Lower lobe of right lung (tissue), 2 donors: Measurements from ENCODE around the gene SEMA3G. TPM values are rescaled to one million over a fixed set of nuclear protein-coding genes. Genes with fewer than 3 reads are reported as not detected.

Experiments used
- ATAC-seq, 2 donors: fragments of 200-7000 bp; cut with Tn5 transposase; one replicate each; pipeline ENCODE4 v1.9.1; 2020 to 2022; ENCODE audit warnings: mild to moderate bottlenecking in 2 of 2, moderate library complexity in 2 of 2
- DNase-seq: peaks from one replicate; pipeline ENCODE4 v3.0.0-alpha.2; 2020
- H3K27ac ChIP-seq: fragments of 200-600 bp; one replicate; pipeline ENCODE4 v1.8.0; 2022
- H3K27me3 ChIP-seq: fragments of 200-600 bp; one replicate; pipeline ENCODE4 v1.8.0; 2022; ENCODE audit warnings: low read depth
- H3K36me3 ChIP-seq: fragments of 200-600 bp; one replicate; pipeline ENCODE4 v1.8.0; 2022; ENCODE audit warnings: mild to moderate bottlenecking
- H3K4me1 ChIP-seq: fragments of 200-600 bp; one replicate; pipeline ENCODE4 v1.8.0; 2022
- H3K4me3 ChIP-seq: fragments of 200-600 bp; one replicate; pipeline ENCODE4 v1.8.0; 2022; ENCODE audit warnings: mild to moderate bottlenecking
- H3K9me3 ChIP-seq: fragments of 200-600 bp; one replicate; pipeline ENCODE4 v1.8.0; 2022
- intact Hi-C: fragments of 100-400 bp; cut with DNase I; formaldehyde crosslinking; loops from one replicate; pipeline ENCODE4 v1.11.0; 2022
- total RNA-seq: library from RNA; stranded (reverse); fragmentation: NEBNext Ultra II Directional; extraction: Animal tissue kit (Norgen Biotek cat#: 25700); gene quantifications from one replicate; pipeline ENCODE4 v1.2.1, GENCODE V29; 2021
- TF ChIP-seq, protein P1 (sequence below): fragments of 200-600 bp; IDR thresholded peaks from one replicate; pipeline ENCODE4 v1.8.0; 2022; ENCODE audit warnings: antibody characterized with exemption, mild to moderate bottlenecking
- donor health status: DM: no; HTN: yes; CAD: no; lungs with severe emphysema.

SEMA3G gene
- total RNA-seq, 1 donor from 2014 or later, result 23.6 TPM

DNA sequence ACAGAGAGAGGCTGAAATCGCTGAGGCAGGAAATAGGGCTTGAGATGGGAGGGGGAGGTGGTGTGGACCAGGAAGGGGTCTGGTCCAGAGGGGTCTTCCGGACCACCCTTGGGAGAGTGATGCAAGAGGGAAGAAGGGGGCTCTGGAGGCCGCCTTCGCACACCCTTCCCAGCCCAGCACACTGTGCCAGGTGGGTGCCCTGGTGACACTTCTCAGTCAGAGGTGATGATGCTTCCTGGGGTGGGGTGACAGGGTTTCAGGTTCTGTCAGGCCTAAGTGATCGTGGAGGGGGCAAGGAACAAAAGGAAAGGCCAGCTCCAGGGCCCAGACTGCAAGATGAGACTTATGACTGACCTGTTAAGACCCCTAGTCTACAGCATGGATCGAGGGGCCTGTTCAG lies 12.7 kb downstream of the SEMA3G start:
- no peak for ATAC-seq
- intact Hi-C loops, result no loop called here
- no peaks in the 10 kb centered on the region for H3K27me3 ChIP-seq
- no peak for DNase-seq
- no peaks in the 10 kb centered on the region for H3K9me3 ChIP-seq
- TF ChIP-seq, protein P1, sequence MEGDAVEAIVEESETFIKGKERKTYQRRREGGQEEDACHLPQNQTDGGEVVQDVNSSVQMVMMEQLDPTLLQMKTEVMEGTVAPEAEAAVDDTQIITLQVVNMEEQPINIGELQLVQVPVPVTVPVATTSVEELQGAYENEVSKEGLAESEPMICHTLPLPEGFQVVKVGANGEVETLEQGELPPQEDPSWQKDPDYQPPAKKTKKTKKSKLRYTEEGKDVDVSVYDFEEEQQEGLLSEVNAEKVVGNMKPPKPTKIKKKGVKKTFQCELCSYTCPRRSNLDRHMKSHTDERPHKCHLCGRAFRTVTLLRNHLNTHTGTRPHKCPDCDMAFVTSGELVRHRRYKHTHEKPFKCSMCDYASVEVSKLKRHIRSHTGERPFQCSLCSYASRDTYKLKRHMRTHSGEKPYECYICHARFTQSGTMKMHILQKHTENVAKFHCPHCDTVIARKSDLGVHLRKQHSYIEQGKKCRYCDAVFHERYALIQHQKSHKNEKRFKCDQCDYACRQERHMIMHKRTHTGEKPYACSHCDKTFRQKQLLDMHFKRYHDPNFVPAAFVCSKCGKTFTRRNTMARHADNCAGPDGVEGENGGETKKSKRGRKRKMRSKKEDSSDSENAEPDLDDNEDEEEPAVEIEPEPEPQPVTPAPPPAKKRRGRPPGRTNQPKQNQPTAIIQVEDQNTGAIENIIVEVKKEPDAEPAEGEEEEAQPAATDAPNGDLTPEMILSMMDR, result no peak
- H3K4me1 ChIP-seq, result peaks cover 49% of the 10 kb centered on the region
- H3K27ac ChIP-seq, result no peak overlapping the region
- no peak overlapping the region for H3K4me3 ChIP-seq
- H3K36me3 ChIP-seq, result no peaks in the 10 kb centered on the region

DNA sequence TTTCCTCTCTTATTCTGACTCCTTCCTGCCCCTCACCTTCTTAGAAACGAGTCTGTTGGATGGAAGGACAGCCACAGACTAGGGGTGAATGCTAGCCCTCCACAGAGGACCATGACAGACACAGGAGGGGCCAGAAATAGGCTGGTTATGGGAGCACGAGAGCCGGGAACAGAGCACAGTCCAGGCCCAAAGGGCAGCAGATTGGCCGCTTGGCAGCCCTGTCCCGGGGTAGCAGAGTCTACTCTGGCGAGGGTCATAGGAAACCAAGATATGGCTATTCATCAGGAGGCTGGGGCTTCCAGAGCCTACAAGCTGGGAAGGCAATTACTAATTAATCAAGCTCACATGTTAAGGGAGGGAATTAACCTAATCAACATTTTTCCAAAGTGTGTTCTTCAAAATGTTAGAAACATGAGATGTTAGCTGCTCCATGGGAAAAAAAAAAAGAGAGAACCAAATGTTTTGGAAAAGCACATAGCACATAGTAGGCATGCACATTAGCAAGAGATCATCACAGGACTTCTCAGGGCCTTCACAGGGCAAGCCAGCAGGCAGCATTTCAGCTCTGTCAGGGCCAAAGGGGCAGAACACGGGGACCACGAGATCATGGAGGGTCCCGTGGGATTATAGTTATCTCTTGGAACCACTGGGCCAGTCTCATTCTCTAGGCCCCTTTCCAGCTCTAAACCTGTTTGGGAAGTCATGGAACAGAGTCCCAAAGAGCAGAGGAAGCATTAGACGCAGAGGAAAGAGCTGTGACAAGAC lies 13.3 kb downstream of the SEMA3G start:
- ATAC-seq (no peak), DNase-seq (no peak)
- peaks cover 44% of the 10 kb centered on the region for H3K4me1 ChIP-seq
- no peaks in the 10 kb centered on the region for H3K27me3 ChIP-seq
- H3K4me3 ChIP-seq, result no peak overlapping the region
- intact Hi-C loops, result no loop called here
- H3K27ac ChIP-seq, result no peak overlapping the region
- H3K36me3 ChIP-seq, result no peaks in the 10 kb centered on the region
- TF ChIP-seq, protein P1, result no peak
- H3K9me3 ChIP-seq, result no peaks in the 10 kb centered on the region

DNA sequence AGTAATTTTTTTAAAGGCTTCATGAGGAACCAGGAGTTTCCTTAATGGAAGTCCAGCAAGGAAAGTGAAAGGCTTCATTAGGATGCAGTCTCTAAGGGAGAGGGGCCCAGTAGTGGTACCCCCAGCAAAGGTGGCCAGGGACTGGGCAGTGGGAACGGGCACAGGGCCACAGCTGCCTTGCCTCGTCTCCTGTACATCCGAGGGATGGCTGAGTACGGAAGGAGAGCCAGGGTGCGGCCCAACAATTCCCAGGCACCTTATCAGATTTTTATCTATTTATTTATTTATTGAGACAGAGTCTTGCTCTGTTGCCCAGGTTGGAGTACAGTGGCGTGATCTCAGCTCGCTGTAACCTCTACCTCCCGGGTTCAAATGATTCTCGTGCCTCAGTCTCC lies 14.5 kb downstream of the SEMA3G start:
- H3K4me3 ChIP-seq, result no peak overlapping the region
- DNase-seq (no peak), ATAC-seq (no peak)

DNA sequence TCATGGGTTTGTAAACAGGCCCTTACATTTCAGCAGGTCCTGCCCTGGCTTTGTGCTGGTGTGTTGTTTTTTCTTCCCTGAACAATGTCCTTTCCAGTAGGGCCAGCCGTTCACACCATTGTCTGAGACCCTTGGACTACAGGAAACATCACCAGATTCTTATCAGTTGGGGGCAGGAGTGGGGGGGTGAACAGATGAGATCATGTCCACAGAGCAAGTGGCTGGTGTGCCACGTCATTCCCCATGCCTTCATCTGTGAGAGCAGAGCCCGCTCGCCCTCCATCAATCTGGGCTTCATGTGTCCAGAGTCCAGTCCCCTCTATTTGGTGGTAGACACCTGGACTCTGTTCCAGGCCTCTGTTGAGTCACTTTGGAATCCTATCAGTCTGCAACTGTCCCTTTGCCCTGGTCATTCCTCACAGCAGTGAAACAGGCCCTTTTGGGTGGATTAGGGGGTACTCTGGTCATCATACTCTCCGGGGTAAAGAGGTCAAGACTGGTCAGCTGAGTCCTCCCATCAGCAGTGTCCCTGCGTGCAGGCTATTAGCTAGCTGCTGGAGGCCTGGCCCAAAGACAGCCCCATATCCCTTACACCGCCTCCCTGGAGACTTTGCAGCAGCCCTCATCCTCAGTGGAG lies 15.0 kb downstream of the SEMA3G start:
- H3K27me3 ChIP-seq, result no peaks in the 10 kb centered on the region
- H3K4me1 ChIP-seq, result peaks cover 30% of the 10 kb centered on the region
- no peaks in the 10 kb centered on the region for H3K36me3 ChIP-seq
- H3K4me3 ChIP-seq, result no peak overlapping the region
- H3K27ac ChIP-seq, result peak overlapping the region; percentile 62
- peak; percentile 20 to 33 for ATAC-seq
- DNase-seq, result no peak
- no peaks in the 10 kb centered on the region for H3K9me3 ChIP-seq
- TF ChIP-seq, protein P1, result no peak
- intact Hi-C loops, result no loop called here

More for the DNA sequence above, 14.5 kb downstream of the SEMA3G start:
- Histone ChIP-seq H3K27ac (peak overlapping the region; percentile 62), H3K4me1 (peaks cover 32% of the 10 kb centered on the region), H3K9me3 (no peaks in the 10 kb centered on the region), H3K36me3 (no peaks in the 10 kb centered on the region), H3K27me3 (no peaks in the 10 kb centered on the region)
- TF ChIP-seq, protein P1, result no peak
- intact Hi-C loops, result no loop called here

DNA sequence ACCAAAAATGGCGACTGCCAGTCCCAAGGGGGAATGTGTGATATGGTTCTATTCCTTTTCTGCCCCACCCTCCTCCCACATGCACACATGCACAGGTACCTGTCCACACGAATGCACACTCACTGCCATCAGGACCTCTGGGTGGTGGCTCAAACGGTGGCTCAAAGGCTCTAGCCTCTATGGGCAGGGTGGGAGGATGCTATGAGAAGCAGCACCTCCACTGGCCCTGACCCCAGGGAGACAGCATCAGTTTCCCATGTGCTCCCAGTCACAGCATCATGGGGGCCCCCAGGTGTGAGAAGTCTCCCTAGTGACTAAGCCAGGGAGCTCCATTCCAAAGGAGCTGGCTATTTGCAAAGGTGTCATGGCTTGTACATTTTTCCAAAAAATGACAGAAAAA lies 15.9 kb downstream of the SEMA3G start:
- Histone ChIP-seq H3K27ac (peak overlapping the region; percentile 46), H3K36me3 (no peaks in the 10 kb centered on the region), H3K9me3 (no peaks in the 10 kb centered on the region), H3K27me3 (no peaks in the 10 kb centered on the region), H3K4me3 (no peak overlapping the region), H3K4me1 (peaks cover 30% of the 10 kb centered on the region)
- DNase-seq (no peak), ATAC-seq (peak in 1 of 2 donors; percentile 6)
- TF ChIP-seq, protein P1, result no peak
- intact Hi-C loops, result no loop called here
